GM23338 (cell line): ENCODE measurements around the gene FAM47B. TPM values are rescaled to one million over a fixed set of nuclear protein-coding genes. Genes with fewer than 3 reads are reported as not detected.

Source experiments
- ATAC-seq: fragments of 200-7000 bp; cut with Tn5 transposase; 3 replicates; pipeline ENCODE4 v1.9.1; 2020
- DNase-seq: peaks from one replicate; pipeline ENCODE4 v3.0.0-alpha.2; 2015; ENCODE audit warnings: low spot score
- H2AFZ ChIP-seq: fragments of 200-600 bp; sonication (generic); 2 replicates; pipeline ENCODE4 v1.8.0; 2016; ENCODE audit warnings: antibody characterized with exemption, mild to moderate bottlenecking, moderate library complexity
- H3F3A ChIP-seq: fragments of 200-600 bp; sonication (generic); replicated peaks from 2 replicates; pipeline ENCODE4 v1.8.0; 2017; ENCODE audit warnings: antibody characterized with exemption, mixed run types, low read depth
- H3K27ac ChIP-seq: fragments of 200-600 bp; sonication (generic); 2 replicates; pipeline ENCODE4 v1.6.1; 2016; ENCODE audit warnings: low read depth
- H3K27me3 ChIP-seq: fragments of 200-600 bp; sonication (generic); 2 replicates; pipeline ENCODE4 v1.8.0; 2016; ENCODE audit warnings: mild to moderate bottlenecking, mixed run types, moderate library complexity; ENCODE audit not compliant: insufficient read depth
- H3K36me3 ChIP-seq: fragments of 200-600 bp; sonication (generic); 2 replicates; pipeline ENCODE4 v1.8.0; 2016; ENCODE audit warnings: mild to moderate bottlenecking; ENCODE audit not compliant: insufficient read depth
- H3K4me1 ChIP-seq: fragments of 200-600 bp; sonication (generic); 2 replicates; pipeline ENCODE4 v1.8.0; 2016; ENCODE audit warnings: mild to moderate bottlenecking, moderate library complexity; ENCODE audit not compliant: insufficient read depth
- H3K4me2 ChIP-seq: fragments of 200-600 bp; sonication (generic); 2 replicates; pipeline ENCODE4 v1.7.1; 2017; ENCODE audit warnings: mixed run types
- H3K4me3 ChIP-seq: fragments of 200-600 bp; sonication (generic); 2 replicates; pipeline ENCODE4 v1.6.1; 2016; ENCODE audit warnings: mixed run types
- H3K79me2 ChIP-seq: fragments of 200-600 bp; sonication (generic); replicated peaks from 2 replicates; pipeline ENCODE4 v1.8.0; 2017; ENCODE audit warnings: mild to moderate bottlenecking; ENCODE audit not compliant: insufficient read depth
- H3K9me2 ChIP-seq: fragments of 200-600 bp; sonication (generic); 2 replicates; pipeline ENCODE4 v1.8.0; 2017; ENCODE audit not compliant: insufficient read depth
- H4K20me1 ChIP-seq: fragments of 200-600 bp; sonication (generic); replicated peaks from 2 replicates; pipeline ENCODE4 v1.8.0; 2017; ENCODE audit warnings: mild to moderate bottlenecking; ENCODE audit not compliant: insufficient read depth
- H3K27ac Mint-ChIP-seq: 2 replicates; pipeline ENCODE4 v1.8.0; 2020; ENCODE audit warnings: inconsistent platforms, mild to moderate bottlenecking, moderate library complexity, mixed read lengths
- H3K27me3 Mint-ChIP-seq: 3 replicates; pipeline ENCODE4 v1.8.0; 2022; ENCODE audit warnings: low read depth, mild to moderate bottlenecking, moderate library complexity, mixed read lengths, inconsistent platforms; ENCODE audit not compliant: insufficient read depth, poor library complexity
- H3K36me3 Mint-ChIP-seq: 3 replicates; pipeline ENCODE4 v1.8.0; 2021; ENCODE audit warnings: low read depth, mild to moderate bottlenecking, inconsistent platforms, moderate library complexity, mixed read lengths
- H3K4me1 Mint-ChIP-seq: 3 replicates; pipeline ENCODE4 v1.8.0; 2020; ENCODE audit warnings: mild to moderate bottlenecking, inconsistent platforms, mixed read lengths
- H3K4me3 Mint-ChIP-seq: 3 replicates; pipeline ENCODE4 v1.8.0; 2021; ENCODE audit warnings: moderate library complexity, mild to moderate bottlenecking, inconsistent platforms, mixed read lengths
- H3K9me3 Mint-ChIP-seq: 3 replicates; pipeline ENCODE4 v1.8.0; 2020; ENCODE audit warnings: moderate library complexity, mild to moderate bottlenecking, inconsistent platforms, mixed read lengths
- CREB1 ChIP-seq: fragments of 250-450 bp; sonication (Bioruptor Pico); IDR thresholded peaks from 2 replicates; pipeline ENCODE4 v1.5.0; 2020; ENCODE audit warnings: low read depth, mild to moderate bottlenecking, moderate library complexity
- CTCF ChIP-seq, 2 experiments: fragments of 200-600 bp in 1 of 2; sonication (generic) in 1 of 2; conservative IDR thresholded peaks; 2 replicates each; pipeline versions ENCODE4 v1.5.1 to v1.6.1; 2016 to 2017; ENCODE audit warnings: antibody characterized with exemption in 2 of 2, low read depth in 2 of 2, mild to moderate bottlenecking in 2 of 2, moderate library complexity in 1 of 2
- ETS1 ChIP-seq: IDR thresholded peaks from 2 replicates; pipeline ENCODE4 v1.6.1; 2016; ENCODE audit warnings: antibody characterized with exemption
- EZH2 ChIP-seq: fragments of 200-600 bp; sonication (generic); IDR thresholded peaks from one replicate; pipeline ENCODE4 v1.8.0; 2017; ENCODE audit warnings: antibody characterized with exemption, mild to moderate bottlenecking, low read depth; ENCODE audit not compliant: unreplicated experiment
- EZH2phosphoT487 ChIP-seq: fragments of 200-600 bp; sonication (generic); IDR thresholded peaks from one replicate; pipeline ENCODE4 v1.8.1; 2018; ENCODE audit warnings: antibody characterized with exemption; ENCODE audit not compliant: unreplicated experiment
- NANOG ChIP-seq: IDR thresholded peaks from 2 replicates; pipeline ENCODE4 v1.6.1; 2016; ENCODE audit warnings: antibody characterized with exemption, borderline replicate concordance
- REST ChIP-seq: IDR thresholded peaks from one replicate; pipeline ENCODE4 v1.6.1; 2018; ENCODE audit warnings: antibody characterized with exemption; ENCODE audit not compliant: unreplicated experiment
- ZNF114 ChIP-seq: fragments of 250-450 bp; sonication (Bioruptor Pico); IDR thresholded peaks from 2 replicates; pipeline ENCODE4 v1.5.0; 2020; ENCODE audit warnings: mild to moderate bottlenecking, moderate library complexity
- ZNF462 ChIP-seq: fragments of 250-450 bp; sonication (Bioruptor Pico); IDR thresholded peaks from 2 replicates; pipeline ENCODE4 v1.5.0; 2020; ENCODE audit warnings: mild to moderate bottlenecking, moderate library complexity
- polyA plus RNA-seq: library from polyadenylated mRNA; unstranded; fragments of >200 nt; fragmentation: Nextera tagmentation; extraction: Ambion mirVana; gene quantifications from 2 replicates; pipeline ENCODE4 v1.2.1, GENCODE V29; 2016
- total RNA-seq: library from RNA; depleted of rRNA; stranded (reverse); fragments of >200 nt; shearing (Covaris generic); gene quantifications from 2 replicates; pipeline ENCODE4 v1.2.3, GENCODE V29; 2014

The FAM47B gene
- total and polyA plus RNA-seq, 2 experiments from 2014 or later = not detected

GRCh38 chrX:34901761-34902160 is 40.8 kb upstream of the FAM47B start:
- Mint-ChIP-seq H3K27ac (no peak overlapping the region), H3K36me3 (no peaks in the 10 kb centered on the region), H3K27me3 (no peaks in the 10 kb centered on the region), H3K4me1 (no peaks in the 10 kb centered on the region), H3K4me3 (no peak overlapping the region), H3K9me3 (no peaks in the 10 kb centered on the region)
- H3K4me3 ChIP-seq = no peak overlapping the region
- no peaks in the 10 kb centered on the region for H4K20me1 ChIP-seq
- H3K79me2 ChIP-seq = no peaks in the 10 kb centered on the region
- no peak for TF ChIP-seq CTCF (conservative IDR thresholded peaks at IDR 0.05; ENCODE audit: low read depth in 2 of 2)
- no peak for TF ChIP-seq REST
- TF ChIP-seq ETS1 = no peak
- no peak for TF ChIP-seq NANOG
- no peak for TF ChIP-seq CREB1 (CRISPR knock-in tag)
- no peak for TF ChIP-seq EZH2phosphoT487
- TF ChIP-seq ZNF462 (CRISPR knock-in tag) = no peak
- no peak for TF ChIP-seq ZNF114
- TF ChIP-seq EZH2 = no peak
- no peak overlapping the region for H3K4me2 ChIP-seq
- ATAC-seq = no peak
- H3K27ac ChIP-seq = no peak overlapping the region
- no peaks in the 10 kb centered on the region for H3F3A ChIP-seq
- H3K27me3 ChIP-seq = no peaks in the 10 kb centered on the region
- DNase-seq = no peak
- no peaks in the 10 kb centered on the region for H3K9me2 ChIP-seq
- H3K36me3 ChIP-seq = no peaks in the 10 kb centered on the region
- no peaks in the 10 kb centered on the region for H3K4me1 ChIP-seq
- no peak overlapping the region for H2AFZ ChIP-seq
